A673 (cell line): Measurements from ENCODE around the gene MAST1. TPM values are rescaled to one million over a fixed set of nuclear protein-coding genes. Genes with fewer than 3 reads are reported as not detected.
A peak's percentile ranks its signal among the peaks of the same experiment; 100 is the strongest.

Experiments used
- BruUV-seq: library from RNA; stranded (reverse); fragments of 400-500 nt; replicated peaks from 2 replicates; lab custom pipeline; 2021; lab: Mats Ljungman, UMichigan
- CTCF ChIA-PET: fragments of 300-600 bp; sonication (Branson Sonifier 250); formaldehyde crosslinking; loops from one replicate; lab custom pipeline; 2022; ENCODE audit warnings: antibody characterized with exemption; lab: Charles Lee
- POLR2A ChIA-PET: fragments of 300-600 bp; sonication (Branson Sonifier 250); formaldehyde crosslinking; loops from one replicate; lab custom pipeline; 2022; ENCODE audit warnings: antibody characterized with exemption; ENCODE audit not compliant: low non-redundant PET; lab: Charles Lee
- DNase-seq: peaks from one replicate; pipeline ENCODE4 v3.0.0-alpha.2; 2015; ENCODE audit warnings: low spot score
- H3K27ac ChIP-seq: fragments of 200-600 bp; sonication (generic); 2 replicates; pipeline ENCODE4 v1.5.1; 2016; ENCODE audit warnings: mixed run types, low read depth, mild to moderate bottlenecking, mixed read lengths, antibody characterized with exemption, low read length; ENCODE audit not compliant: poor library complexity, severe bottlenecking
- H3K27me3 ChIP-seq: fragments of 200-600 bp; sonication (generic); replicated peaks from 2 replicates; pipeline ENCODE4 v1.6.1; 2017; ENCODE audit warnings: mixed run types, low read depth, mild to moderate bottlenecking, mixed read lengths, antibody characterized with exemption, low read length; ENCODE audit not compliant: insufficient read depth, poor library complexity
- H3K36me3 ChIP-seq: fragments of 200-600 bp; sonication (generic); 2 replicates; pipeline ENCODE4 v1.6.1; 2016; ENCODE audit warnings: mixed run types, mild to moderate bottlenecking, mixed read lengths, antibody characterized with exemption, low read length; ENCODE audit not compliant: insufficient read depth, poor library complexity, severe bottlenecking
- H3K4me1 ChIP-seq: fragments of 200-600 bp; sonication (generic); 2 replicates; pipeline ENCODE4 v1.6.1; 2017; ENCODE audit warnings: mixed run types, mild to moderate bottlenecking, mixed read lengths, antibody characterized with exemption, low read length; ENCODE audit not compliant: insufficient read depth, poor library complexity, severe bottlenecking
- H3K4me3 ChIP-seq: fragments of 200-600 bp; sonication (generic); 2 replicates; pipeline ENCODE4 v1.5.1; 2016; ENCODE audit warnings: low read depth, mixed run types, mild to moderate bottlenecking, mixed read lengths, low read length; ENCODE audit not compliant: poor library complexity, severe bottlenecking
- H3K9me3 ChIP-seq: fragments of 200-600 bp; sonication (generic); 2 replicates; pipeline ENCODE4 v1.6.1; 2016; ENCODE audit warnings: mixed run types, low read depth, mild to moderate bottlenecking, mixed read lengths, antibody characterized with exemption, low read length; ENCODE audit not compliant: poor library complexity, severe bottlenecking
- EZH2 ChIP-seq: fragments of 200-600 bp; sonication (generic); IDR thresholded peaks from 2 replicates; pipeline ENCODE4 v1.6.1; 2017; ENCODE audit warnings: borderline replicate concordance, low read depth, mild to moderate bottlenecking, mixed read lengths, antibody characterized with exemption, low read length; ENCODE audit not compliant: poor library complexity, severe bottlenecking
- intact Hi-C: fragments of 100-400 bp; cut with micrococcal nuclease; formaldehyde crosslinking; loops from one replicate; pipeline ENCODE4 v1.10.0; 2022; ENCODE audit not compliant: unreplicated experiment
- total RNA-seq: library from RNA; stranded (reverse); gene quantifications from 2 replicates; pipeline ENCODE4 v1.2.3, GENCODE V29; 2021
- TF ChIP-seq, protein P1 (sequence below): fragments of 300-800, 200-600 bp; sonication (generic); conservative IDR thresholded peaks from 2 replicates; pipeline ENCODE4 v1.5.1; 2017; ENCODE audit warnings: low read depth, mild to moderate bottlenecking, antibody characterized with exemption, low read length, moderate library complexity, mixed read lengths

Gene MAST1
- total RNA-seq, 1 experiment from 2014 or later, result 22.2 TPM

- no peak for DNase-seq
- Histone ChIP-seq H3K27ac (no peak overlapping the region), H3K4me3 (no peak overlapping the region), H3K9me3 (no peaks in the 10 kb centered on the region), H3K4me1 (no peaks in the 10 kb centered on the region), H3K36me3 (no peaks in the 10 kb centered on the region), H3K27me3 (no peaks in the 10 kb centered on the region)
- CTCF ChIA-PET, result no interaction called here
- TF ChIP-seq, protein P1, sequence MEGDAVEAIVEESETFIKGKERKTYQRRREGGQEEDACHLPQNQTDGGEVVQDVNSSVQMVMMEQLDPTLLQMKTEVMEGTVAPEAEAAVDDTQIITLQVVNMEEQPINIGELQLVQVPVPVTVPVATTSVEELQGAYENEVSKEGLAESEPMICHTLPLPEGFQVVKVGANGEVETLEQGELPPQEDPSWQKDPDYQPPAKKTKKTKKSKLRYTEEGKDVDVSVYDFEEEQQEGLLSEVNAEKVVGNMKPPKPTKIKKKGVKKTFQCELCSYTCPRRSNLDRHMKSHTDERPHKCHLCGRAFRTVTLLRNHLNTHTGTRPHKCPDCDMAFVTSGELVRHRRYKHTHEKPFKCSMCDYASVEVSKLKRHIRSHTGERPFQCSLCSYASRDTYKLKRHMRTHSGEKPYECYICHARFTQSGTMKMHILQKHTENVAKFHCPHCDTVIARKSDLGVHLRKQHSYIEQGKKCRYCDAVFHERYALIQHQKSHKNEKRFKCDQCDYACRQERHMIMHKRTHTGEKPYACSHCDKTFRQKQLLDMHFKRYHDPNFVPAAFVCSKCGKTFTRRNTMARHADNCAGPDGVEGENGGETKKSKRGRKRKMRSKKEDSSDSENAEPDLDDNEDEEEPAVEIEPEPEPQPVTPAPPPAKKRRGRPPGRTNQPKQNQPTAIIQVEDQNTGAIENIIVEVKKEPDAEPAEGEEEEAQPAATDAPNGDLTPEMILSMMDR, result no peak
- TF ChIP-seq EZH2, result no peak
- no TSS peak for BruUV-seq
- intact Hi-C loops, result no loop called here
- POLR2A ChIA-PET, result no interaction called here
These were observed 16.6 kb upstream of the MAST1 start for GRCh38 chr19:12821761-12822160.

DNA sequence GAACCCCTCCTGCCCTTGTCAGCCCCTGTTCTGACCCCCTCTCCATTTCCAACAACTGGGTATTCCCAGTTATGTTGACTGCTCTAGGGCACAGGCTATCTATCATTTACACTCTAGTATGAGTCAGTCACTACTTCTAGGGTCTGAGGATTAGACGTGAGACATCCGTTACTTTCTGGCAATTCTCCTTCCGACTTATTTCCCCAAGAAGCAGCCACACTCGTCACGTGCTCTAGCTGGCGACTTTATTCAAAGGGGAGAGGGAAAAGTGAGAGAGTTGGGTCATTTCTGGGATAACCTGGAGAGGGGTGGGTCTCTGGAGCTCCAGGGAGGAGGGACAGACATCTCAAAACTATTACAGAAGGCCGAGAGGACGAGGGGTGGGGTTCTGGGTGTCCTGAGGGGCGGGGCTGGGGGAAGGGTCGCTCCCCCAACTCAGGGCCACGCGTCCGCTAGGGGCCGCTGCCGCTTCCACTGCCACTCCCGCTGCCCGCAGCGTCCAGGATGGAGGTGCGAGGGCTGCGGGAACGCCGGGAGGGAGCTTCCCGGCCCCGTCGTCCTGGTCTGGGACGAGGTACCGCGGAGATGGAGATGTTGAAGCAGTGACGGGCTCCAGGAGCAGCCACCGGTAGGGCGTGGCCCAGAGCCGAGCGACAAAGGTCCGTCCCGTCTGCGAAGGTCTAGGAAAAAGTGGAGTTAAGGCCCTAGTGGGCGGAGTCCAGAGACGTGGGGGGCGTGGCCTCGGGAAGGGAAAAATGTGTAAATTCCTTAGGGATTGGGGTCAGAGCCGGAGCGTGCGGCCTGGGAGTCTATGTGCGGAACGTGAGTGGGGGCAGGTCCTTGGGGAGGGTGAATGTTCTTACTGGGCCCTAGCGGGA lies 12.8 kb upstream of the MAST1 start:
- DNase-seq, result peak; percentile 75
- ChIA-PET CTCF (interaction anchor here (0.7 kb wide), 1 partner anchor 37 kb away, joined by 3 read pairs; no protein-coding TSS in a partner anchor), POLR2A (no interaction called here)
- Histone ChIP-seq H3K9me3 (no peaks in the 10 kb centered on the region), H3K27ac (no peak overlapping the region), H3K36me3 (no peaks in the 10 kb centered on the region), H3K4me1 (no peaks in the 10 kb centered on the region), H3K4me3 (peak overlapping the region; percentile 16), H3K27me3 (no peaks in the 10 kb centered on the region)
- intact Hi-C loops, result no loop called here
- BruUV-seq, result no TSS peak
- TF ChIP-seq EZH2, result no peak
- TF ChIP-seq, protein P1, result peak; percentile 81

DNA sequence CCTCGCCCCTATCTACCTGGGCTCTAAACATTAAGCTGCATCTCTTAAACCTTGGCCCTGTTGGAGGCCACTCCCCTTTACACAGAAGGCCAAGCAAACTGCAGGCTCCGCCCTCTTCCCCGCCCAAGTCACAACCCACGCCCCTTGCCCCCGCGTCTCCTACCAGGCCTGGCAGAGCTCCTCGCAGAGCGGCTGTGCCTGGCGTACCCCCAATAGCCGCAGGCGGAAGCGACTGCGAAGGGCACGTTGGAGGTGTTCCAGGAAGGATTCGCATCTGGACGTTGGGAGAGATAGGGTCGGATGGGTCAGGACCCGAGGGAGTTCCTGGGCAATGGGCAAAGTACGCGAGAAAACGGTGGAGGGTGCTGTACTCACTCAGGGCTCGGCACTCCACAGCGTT lies 9.8 kb upstream of the MAST1 start:
- POLR2A ChIA-PET, result interaction anchor here (0.7 kb wide), 1 partner anchor 254 kb away, joined by 3 read pairs; no protein-coding TSS in a partner anchor
- no peak overlapping the region for H3K4me3 ChIP-seq
- peaks cover 8% of the 10 kb centered on the region for H3K4me1 ChIP-seq

More for the DNA sequence above, 9.8 kb upstream of the MAST1 start:
- Histone ChIP-seq H3K27ac (no peak overlapping the region), H3K27me3 (no peaks in the 10 kb centered on the region), H3K36me3 (no peaks in the 10 kb centered on the region), H3K9me3 (no peaks in the 10 kb centered on the region)
- intact Hi-C loops, result no loop called here
- no TSS peak for BruUV-seq
- TF ChIP-seq, protein P1, result no peak
- no peak for TF ChIP-seq EZH2
- CTCF ChIA-PET, result no interaction called here
- DNase-seq, result peak; percentile 76
